ENCODE results near the gene ZNF460.

The ZNF460 gene

DNA sequence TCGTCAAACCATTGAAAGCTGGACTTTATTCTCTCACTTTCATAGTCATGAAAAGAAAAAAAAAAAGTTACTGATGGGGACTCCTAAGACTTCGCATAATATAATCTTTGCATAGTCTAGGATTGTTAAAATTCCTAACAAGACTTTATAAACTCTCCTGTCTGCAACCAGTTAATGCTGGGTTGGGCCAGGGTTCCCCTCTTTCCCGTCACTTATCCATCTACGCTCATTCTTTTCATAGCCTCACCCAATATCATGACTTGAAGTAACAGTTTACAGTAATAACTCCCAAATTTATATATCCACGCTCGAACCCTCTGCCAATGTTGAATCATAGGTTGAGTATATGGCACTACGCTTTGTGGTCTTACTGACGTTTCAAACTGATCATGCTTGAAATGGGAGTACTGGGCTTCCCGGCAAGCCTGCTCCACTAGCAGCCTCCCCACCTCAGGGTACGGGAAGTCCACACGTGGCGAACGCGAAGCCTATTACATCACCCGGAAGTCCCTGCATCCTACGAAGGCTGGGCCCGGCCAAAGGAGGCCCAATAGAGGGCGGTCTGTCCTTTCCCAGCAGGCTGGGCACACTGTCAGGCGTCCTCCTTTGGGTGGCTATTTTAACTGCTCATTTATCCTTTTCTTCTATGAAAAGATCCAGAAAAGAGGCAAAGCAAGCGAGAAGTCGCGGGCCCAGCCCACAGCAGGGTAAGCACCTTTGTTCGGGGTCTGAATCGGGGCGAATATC lies 694 bp upstream of the ZNF460 start:
- peak in 2 of 3 experiments; percentile 63 to 67 for DNase-seq (ENCODE audit: low read depth in 2 of 3, low spot score in 2 of 3)

DNA sequence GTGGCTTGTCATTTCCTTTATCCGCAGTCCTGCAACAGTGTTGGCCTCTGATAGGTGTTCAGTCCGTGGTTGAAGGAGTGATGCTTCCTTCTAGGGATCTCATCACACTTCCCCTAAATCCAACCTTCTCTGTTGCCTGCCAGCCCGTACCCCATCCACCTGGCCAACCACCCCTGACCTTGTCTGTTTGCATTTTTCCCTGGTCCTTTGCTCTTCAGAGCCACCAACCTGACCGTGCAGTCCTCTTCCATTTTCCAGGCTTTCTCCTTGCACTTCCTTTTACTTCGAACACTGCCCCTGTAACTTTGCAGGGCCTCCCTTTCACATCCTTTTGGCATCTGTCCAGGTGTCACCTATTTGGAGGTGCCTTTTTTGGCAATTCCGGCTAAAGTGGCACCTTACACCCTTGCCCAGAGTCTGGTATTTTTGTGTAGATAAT lies 696 bp downstream of the ZNF460 start:
- DNase-seq (ENCODE audit: low read depth in 2 of 3, low spot score in 2 of 3) = no peak

DNA sequence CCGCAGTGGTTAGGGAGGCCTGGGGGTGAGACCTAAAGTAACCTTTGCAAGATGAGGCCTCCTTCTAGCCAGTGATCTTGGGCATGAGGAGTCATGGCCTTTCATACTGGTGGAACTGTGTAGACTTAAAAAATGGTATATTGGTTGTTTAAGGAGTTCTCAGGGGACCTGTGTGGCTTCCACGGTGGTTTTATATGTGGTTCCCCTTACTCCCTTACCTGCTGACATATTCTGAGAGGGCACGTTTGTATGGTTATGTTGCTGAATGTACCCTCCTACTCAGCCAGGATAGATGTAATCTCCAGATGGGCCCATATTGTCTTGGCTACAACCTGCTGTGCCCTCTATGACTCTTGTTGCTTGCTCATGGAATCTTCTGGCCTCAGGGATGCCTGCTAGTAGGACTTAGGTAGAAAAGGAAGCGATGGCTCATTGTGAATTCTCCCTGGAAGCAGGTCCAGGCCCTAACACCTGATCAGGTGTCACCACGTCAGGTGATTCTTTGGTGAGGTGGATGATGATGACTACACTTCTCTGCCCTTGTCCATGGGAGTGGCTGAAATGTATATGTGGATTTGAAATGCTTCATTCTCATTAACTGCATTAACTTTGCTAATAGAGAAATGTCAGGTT lies 1.8 kb downstream of the ZNF460 start:
- DNase-seq (ENCODE audit: low read depth in 2 of 3, low spot score in 2 of 3) = no peak

DNA sequence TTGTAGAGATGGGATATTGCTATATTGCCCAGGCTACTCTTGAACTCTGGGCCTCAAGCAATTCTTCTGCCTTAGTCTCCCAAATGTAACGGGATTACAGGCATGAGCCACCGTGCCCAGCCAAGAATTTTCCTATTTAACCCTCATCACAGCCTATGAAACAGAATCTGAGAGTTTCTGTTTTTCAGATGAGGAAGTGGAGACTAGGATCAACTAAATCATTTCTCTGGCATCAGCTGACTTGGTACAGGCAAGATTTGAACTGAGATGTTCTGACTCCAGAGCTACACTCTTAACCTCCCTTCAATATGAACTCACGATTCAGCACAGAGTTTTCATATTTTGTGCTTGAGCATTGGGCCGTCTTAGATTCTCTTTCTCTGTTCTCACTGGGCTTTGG lies 8.1 kb downstream of the ZNF460 start:
- no peak for DNase-seq (ENCODE audit: low read depth in 2 of 3, low spot score in 2 of 3)

DNA sequence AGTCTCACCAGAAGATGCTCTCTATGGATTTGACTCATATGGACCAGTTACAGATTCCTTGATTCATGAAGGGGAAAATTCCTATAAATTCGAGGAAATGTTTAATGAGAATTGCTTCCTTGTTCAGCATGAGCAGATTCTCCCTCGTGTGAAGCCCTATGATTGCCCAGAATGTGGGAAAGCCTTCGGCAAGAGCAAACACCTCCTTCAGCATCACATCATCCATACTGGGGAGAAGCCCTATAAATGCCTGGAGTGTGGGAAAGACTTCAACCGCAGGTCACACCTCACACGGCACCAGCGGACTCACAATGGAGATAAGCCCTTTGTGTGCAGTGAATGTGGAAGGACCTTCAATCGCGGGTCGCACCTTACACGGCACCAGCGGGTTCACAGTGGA lies 10.7 kb downstream of the ZNF460 start:
- DNase-seq (ENCODE audit: low read depth in 2 of 3, low spot score in 2 of 3) = no peak

DNA sequence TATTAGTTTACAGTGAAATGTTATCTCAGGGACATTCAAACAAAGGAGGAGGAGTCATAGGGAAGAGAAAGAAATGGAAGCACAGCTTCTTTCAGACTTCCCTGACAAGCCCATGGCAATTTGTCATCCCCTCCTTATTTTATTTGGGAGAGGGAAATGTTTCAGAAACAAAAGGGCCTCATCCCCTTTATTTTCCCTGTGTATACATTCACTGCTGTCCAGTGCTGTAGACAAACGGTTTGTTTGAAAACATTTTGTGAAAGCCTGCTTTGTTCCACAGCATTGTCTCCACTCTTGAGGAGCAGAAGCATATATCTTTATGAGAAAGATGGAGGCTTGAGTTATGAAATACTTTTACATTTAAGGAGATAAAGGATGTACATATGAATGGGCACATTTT lies 12.3 kb downstream of the ZNF460 start:
- no peak for DNase-seq (ENCODE audit: low read depth in 2 of 3, low spot score in 2 of 3)

DNA sequence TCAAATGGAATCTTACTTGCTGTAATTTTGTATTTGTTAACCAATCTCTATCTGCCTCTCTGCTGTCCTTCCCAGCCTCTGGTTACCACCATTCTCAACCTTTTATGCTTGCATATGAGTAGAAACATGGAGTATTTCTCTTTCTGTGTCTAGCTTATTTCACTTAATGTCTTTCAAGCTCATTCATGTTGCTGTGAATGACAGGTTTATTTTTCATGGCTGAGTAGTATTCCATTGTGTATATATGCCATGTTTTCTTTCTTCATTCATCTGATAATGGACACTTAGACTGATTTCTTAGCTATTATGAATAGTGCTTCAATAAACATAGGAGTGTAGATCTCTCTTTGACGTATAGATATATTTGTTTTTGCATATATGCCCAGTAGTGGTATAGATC lies 13.4 kb downstream of the ZNF460 start:
- DNase-seq (ENCODE audit: low read depth in 2 of 3, low spot score in 2 of 3) = no peak

DNA sequence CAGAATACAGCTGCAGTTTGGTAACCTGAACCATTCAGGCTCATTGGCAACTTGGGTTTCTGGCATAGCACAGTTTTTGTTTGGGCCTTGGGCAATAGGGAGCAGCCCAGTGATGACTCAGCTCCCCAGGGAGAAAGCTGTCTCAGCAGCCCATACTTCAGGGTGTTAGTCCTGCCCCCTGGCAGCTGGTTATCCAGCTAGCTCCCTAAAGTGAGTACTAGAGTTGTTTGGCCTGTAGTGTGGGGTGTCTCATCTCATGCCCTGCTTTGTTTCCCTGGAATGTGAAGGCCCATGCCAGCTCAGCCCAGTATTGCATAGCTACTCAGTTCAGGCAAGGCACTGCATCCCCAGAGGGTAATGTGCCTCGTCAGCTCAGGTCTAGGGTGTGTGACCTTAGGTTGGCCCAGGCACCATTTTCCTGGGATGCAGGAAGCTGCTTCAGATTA lies 21.8 kb downstream of the ZNF460 start:
- DNase-seq (ENCODE audit: low read depth in 2 of 3, low spot score in 2 of 3) = no peak

DNA sequence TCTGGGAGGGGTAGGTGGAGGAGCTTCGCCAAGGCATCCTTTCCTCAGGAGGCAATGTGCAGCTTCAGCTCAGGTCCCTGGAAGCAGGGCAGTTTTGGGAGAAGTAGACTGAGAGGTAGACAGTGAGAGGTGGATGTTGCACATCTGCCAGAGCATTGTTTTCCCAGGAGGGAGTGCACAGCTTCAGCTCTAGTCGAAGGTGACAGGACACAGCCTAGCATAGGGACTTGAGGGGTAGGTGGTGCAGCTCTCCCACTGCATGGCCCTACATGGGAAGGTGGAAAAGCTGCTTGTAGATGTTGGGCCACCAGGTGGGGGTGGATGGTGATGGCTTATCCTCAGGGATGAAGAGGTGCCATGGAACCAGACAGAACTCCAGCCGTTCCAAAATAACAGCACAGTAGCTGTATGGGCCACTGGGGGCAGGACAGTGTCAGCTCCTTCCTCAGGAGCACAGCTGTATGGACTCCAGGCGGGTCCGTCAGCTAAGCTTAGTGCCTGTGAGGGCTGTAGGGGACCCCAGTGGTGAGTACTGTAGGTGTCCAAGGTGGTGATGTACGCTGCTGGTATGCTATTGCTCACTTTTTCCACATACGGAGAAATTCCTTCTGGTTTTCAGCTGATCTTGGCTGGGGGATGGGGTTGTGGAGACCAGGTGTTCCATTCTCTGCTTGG lies 22.6 kb downstream of the ZNF460 start:
- DNase-seq (ENCODE audit: low read depth in 2 of 3, low spot score in 2 of 3) = no peak

DNA sequence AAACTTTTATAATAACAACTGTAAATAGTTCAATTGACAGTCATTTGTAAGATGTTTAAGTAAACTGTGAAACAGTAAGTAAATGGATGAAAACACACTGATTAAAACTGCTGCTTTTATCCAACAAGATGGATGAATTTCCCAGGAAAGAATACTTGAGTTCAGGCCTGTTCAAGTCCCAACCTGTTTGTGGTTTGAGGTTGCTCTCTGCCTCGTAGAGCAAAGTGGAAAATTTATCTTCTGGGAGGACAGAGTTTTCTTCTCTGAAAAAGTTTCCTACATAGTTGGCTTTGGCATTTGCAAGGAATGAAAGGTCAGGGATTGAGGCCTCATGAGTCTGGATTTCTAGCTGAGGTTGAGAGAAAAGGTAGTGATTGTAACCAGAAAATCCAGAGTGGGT lies 24.8 kb downstream of the ZNF460 start:
- no peak for DNase-seq (ENCODE audit: low read depth in 2 of 3, low spot score in 2 of 3)

DNA sequence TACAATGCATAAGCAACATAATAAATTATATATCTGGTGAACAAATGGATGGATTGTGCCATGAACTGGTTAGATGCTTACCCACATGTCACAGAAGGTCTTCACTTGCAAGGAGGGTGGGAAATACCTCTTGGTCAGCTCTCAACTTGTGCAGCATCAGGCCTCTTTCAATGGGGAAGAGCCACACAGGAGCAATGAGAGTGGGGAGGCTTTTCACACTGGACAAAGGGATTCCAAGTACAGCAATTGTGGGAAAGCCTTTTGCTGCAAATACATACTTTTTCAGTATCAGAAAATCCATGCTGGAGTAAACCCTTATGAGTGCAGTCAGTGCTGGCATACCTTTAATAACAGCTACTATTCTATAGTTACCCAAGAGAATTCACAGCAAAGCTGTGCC lies 28.2 kb downstream of the ZNF460 start:
- DNase-seq (ENCODE audit: low read depth in 2 of 3, low spot score in 2 of 3) = no peak

DNA sequence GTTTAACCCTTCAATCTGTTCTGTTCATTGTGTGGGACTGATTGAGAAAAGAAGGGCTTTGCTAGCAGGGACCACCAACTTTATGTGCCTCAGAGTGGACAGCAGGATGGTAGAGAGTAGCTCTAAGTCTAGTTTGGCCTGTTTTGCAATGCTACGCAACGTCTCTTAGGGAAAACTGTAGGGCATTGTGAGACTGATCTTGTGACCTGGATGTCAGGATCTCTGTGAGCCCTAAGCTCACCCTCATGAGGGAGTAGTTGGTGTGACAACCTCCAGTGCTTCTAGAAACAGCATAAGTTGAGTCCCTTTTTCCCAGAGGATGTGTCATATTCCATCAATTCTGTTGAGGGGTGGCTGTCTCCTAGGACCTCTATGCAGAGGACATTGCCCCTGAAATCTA lies 30.5 kb downstream of the ZNF460 start:
- DNase-seq (ENCODE audit: low read depth in 2 of 3, low spot score in 2 of 3) = no peak

DNA sequence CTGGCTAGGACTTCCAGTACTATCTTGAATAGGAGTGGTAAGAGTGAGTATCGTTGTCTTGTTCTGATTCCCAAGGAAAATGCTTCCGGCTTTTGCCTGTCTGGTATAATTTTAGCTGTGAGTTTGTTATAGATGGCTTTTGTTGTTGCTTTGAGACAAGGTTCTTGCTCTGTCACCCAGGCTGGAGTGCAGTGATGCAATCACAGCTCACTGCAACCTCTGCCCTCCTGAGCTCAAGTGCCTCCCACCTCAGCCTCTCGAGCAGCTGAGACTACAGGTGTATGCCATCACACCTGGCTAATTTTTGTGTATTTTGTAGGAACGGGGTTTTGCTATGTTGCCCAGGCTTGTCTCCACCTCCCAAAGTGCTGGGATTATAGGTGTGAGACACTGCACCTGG lies 33.9 kb downstream of the ZNF460 start:
- no peak for DNase-seq (ENCODE audit: low read depth in 2 of 3, low spot score in 2 of 3)

DNA sequence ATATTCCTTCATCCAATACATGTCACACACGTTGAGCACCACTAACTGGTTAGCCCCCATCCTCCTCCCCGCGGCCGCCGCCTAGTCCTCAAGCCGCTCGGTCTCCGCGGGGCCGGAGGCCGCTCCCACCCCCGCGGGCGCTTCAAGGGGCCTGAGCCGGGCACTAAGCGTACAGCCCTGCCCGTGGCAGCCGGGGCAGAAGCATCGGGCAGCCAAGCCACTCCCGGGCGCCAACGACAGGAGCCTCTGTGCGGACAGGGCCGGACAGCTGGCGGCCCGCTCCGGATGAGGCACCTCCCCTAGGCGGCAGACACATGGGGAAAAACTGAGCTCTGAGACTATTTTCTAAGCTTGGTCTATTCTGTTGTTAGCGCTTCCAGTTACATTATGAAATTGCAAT lies 37.2 kb downstream of the ZNF460 start:
- DNase-seq (ENCODE audit: low read depth in 2 of 3, low spot score in 2 of 3) = no peak

DNA sequence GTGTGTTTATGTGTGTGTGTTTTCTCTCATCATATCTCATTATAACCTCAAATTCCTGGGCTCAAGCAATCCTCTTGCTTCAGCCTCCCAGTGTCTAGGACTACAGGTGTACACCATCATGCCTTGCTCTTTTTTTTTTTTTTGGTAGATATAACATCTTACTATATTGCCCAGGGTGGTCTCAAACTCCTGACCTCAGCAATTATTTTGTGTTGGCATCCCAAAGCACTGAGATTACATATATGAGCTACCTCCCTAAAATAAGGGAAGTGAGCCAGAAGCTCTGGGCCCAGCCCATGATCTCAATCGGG lies 39.5 kb downstream of the ZNF460 start:
- DNase-seq (ENCODE audit: low read depth in 2 of 3, low spot score in 2 of 3) = no peak

DNA sequence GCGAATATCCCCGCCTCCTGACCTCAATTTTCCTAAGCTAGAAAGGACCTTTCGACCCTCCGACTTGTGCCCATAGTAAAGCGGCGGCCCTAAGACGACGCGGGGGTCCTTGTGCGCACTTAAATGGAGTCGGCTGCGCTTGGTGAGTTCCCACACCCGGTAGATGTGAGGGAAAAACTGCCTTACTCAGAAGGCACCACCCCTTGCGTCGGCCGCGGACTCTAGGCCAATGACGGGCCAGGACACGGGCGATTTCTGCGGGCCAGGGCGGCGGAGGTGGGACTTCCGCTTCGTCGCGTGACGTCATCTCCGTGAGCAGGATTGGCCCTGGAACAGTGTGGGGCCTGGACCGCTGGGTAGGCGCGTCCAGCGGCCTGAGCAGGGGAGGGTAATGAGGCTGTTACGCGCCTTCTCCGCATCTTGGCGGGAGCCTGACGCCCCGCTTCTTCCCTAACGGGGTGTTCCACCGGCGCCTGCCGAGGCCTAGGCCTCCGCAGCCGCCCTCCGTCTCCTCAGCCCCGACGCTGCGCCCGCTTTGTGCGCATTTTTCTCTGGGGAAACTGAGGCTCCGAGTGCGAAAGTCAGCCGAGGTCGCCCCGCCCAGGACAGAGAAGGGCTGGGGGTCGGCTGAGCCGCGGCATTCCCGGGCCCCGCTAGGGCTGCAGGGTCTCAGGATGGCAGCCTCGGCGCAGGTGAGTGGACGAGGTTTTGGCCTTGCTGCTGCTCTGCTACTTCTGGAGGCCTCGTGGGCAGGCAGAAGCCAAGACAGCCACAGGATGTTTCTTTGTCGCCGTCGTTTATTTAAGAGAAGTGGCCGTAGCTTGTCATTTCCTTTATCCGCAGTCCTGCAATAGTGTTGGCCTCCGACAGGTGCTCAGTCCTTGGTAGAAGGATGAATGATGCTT lies 40.1 kb downstream of the ZNF460 start, which contains the start of gene ZNF543:
TSS of gene ZNF543 (plus strand) at position 293 of the 905 bp plus-strand sequence. CDS start at position 675, 382 bp downstream.
- DNase-seq (ENCODE audit: low read depth in 2 of 3, low spot score in 2 of 3) = peak; percentile 77 to 80 (median 80)

DNA sequence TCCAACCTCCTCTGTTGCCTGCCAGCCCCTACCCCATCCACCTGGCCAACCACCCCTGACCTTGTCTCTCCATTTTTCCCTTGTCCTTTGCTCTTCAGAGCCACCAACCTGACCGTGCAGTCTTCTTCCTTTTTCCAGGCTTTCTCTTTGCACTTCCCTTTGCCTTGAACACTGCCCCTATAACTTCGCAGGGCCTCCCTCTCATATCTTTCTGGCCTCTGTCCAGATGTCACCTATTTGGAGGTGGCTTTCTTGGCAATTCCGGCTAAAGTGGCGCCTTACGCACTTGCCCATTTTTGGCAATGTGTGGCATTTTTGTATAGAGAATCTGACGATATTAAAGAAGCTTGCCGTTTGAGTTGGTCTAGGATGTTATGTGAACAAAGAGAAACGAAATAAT lies 40.8 kb downstream of the ZNF460 start:
- no peak for DNase-seq (ENCODE audit: low read depth in 2 of 3, low spot score in 2 of 3)

DNA sequence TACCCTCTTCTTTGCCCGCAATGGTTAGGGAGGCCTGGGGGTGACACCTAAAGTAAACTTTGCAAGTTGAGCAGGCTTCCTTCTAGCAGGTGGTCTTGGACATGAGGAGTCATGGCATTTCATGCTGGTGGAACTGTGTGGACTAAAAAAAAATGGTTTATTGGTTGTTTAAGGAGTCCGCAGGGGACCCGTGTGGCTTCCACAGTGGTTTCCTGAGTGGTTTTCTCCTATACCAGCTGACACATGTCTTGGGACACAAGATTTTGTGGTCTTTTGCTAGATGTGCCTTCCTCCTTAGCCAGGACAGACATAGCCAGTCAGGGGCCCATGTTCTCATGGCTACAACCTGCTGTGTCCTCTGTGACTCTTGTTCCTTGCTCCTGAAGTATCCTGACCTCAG lies 41.5 kb downstream of the ZNF460 start:
- DNase-seq (ENCODE audit: low read depth in 2 of 3, low spot score in 2 of 3) = no peak

DNA sequence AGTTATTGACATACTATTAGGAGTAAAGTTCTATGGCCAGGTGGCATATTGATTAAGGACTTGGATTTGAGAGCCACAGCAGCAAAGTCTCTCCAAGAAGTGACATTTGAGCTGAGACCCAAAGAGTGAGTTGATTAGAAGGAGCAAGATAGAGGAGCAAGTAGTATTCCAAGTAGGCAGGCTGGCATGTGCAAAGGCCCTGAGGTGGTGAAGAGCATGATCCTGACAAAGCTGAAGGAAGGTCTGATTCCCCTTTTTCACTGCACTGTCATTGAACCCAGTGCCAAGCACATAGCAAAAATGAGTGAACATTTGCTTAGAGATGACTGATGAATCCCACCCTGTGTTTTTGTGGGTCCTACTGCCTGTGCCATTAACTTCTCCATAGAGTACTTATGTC lies 44.7 kb downstream of the ZNF460 start:
- DNase-seq (ENCODE audit: low read depth in 2 of 3, low spot score in 2 of 3) = no peak

DNA sequence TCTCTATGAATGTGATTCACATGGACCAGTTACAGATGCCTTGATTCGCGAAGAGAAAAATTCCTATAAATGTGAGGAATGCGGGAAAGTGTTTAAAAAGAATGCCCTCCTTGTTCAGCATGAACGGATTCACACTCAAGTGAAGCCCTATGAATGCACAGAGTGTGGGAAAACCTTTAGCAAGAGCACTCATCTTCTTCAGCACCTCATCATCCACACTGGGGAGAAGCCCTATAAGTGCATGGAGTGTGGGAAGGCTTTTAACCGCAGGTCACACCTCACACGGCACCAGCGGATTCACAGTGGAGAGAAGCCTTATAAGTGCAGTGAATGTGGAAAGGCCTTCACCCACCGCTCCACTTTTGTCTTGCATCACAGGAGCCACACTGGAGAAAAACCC lies 47.7 kb downstream of the ZNF460 start:
- DNase-seq (ENCODE audit: low read depth in 2 of 3, low spot score in 2 of 3) = no peak

DNA sequence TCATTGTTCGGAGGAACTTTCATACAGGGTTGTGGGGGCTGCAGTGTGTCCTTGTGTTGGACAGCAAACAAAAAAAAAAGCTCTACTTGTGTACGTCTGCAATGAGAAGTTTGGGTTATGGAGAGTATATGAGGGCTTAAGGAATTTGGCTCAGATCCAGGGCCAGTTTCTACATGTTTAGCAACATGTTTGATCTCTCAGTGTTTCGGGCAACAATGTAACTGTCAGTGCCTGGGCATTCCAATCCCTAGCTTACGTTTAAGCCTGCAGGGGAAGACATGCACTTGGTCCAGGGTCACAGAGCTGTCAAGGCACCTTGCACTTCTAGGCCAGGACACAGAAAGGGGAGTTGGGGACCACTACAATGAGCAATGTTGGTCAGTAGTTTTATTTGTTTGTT lies 53.9 kb downstream of the ZNF460 start:
- DNase-seq (ENCODE audit: low read depth in 2 of 3, low spot score in 2 of 3) = no peak
